Measurements from ENCODE around the gene LDLRAD4. TPM values are rescaled to one million over a fixed set of nuclear protein-coding genes. Genes with fewer than 3 reads are reported as not detected.

The LDLRAD4 gene
- total and polyA plus RNA-seq, 9 of the 15 experiments (the other 6 are each of a cell fraction or from before 2014, with no cell fraction given): 0.01 TPM; not detected in 8

DNA sequence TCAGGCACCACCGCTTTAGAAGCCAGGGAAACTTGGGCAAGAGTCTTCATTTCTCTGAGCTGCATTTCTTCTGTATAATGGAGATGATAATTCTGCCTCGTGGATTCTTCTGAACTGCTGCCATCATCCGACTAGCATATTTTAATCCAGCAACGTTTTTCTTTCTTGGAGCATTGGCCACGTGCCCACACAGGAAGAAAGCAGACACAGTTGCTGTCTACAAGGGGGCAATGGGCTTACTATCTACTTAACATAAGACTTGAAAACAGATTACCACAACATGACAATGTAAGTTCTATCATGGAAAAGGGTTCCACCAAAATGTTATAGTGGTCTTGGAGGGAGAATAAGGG lies 331.3 kb downstream of the LDLRAD4 start:
- Histone ChIP-seq H3K27ac (ENCODE audit: extremely low read depth, low read depth, low read length) (no peak overlapping the region), H3K9me3 (replicated peaks; ENCODE audit: control insufficient read depth, insufficient read depth, low read depth, low read length) (no peaks in the 10 kb centered on the region), H3K9me1 (ENCODE audit: control insufficient read depth, insufficient read depth, low read length) (no peaks in the 10 kb centered on the region), H3K4me3 (no peak overlapping the region), H3K9ac (ENCODE audit: insufficient read depth in 1 of 2, low read depth in 2 of 2, low read length in 2 of 2) (no peak overlapping the region), H3K4me2 (ENCODE audit: insufficient read depth, low read length) (no peak overlapping the region), H3K27me3 (ENCODE audit: control insufficient read depth in 2 of 2, insufficient read depth in 2 of 2, low read length in 2 of 2) (peaks cover 0 to 18% of the 10 kb centered on the region in 2 experiments; a peak in 3 of 5 replicates), H2AFZ (ENCODE audit: low read depth, low read length) (no peak overlapping the region), H3K36me3 (ENCODE audit: control insufficient read depth, insufficient read depth, low read length) (no peaks in the 10 kb centered on the region), H4K20me1 (replicated peaks; ENCODE audit: control insufficient read depth, insufficient read depth, low read length) (no peaks in the 10 kb centered on the region), H3K79me2 (ENCODE audit: control insufficient read depth, insufficient read depth, low read length) (no peaks in the 10 kb centered on the region), H3K4me1 (replicated peaks in 1 of 2; ENCODE audit: control insufficient read depth in 2 of 2, insufficient read depth in 2 of 2, low read length in 2 of 2) (no peaks in the 10 kb centered on the region)
- no peak for FAIRE-seq
- TF ChIP-seq, protein P1, sequence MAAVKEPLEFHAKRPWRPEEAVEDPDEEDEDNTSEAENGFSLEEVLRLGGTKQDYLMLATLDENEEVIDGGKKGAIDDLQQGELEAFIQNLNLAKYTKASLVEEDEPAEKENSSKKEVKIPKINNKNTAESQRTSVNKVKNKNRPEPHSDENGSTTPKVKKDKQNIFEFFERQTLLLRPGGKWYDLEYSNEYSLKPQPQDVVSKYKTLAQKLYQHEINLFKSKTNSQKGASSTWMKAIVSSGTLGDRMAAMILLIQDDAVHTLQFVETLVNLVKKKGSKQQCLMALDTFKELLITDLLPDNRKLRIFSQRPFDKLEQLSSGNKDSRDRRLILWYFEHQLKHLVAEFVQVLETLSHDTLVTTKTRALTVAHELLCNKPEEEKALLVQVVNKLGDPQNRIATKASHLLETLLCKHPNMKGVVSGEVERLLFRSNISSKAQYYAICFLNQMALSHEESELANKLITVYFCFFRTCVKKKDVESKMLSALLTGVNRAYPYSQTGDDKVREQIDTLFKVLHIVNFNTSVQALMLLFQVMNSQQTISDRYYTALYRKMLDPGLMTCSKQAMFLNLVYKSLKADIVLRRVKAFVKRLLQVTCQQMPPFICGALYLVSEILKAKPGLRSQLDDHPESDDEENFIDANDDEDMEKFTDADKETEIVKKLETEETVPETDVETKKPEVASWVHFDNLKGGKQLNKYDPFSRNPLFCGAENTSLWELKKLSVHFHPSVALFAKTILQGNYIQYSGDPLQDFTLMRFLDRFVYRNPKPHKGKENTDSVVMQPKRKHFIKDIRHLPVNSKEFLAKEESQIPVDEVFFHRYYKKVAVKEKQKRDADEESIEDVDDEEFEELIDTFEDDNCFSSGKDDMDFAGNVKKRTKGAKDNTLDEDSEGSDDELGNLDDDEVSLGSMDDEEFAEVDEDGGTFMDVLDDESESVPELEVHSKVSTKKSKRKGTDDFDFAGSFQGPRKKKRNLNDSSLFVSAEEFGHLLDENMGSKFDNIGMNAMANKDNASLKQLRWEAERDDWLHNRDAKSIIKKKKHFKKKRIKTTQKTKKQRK (IDR thresholded peaks at IDR 0.05; ENCODE audit: borderline replicate concordance, low read depth, low read length): no peak
- TF ChIP-seq, protein P2, sequence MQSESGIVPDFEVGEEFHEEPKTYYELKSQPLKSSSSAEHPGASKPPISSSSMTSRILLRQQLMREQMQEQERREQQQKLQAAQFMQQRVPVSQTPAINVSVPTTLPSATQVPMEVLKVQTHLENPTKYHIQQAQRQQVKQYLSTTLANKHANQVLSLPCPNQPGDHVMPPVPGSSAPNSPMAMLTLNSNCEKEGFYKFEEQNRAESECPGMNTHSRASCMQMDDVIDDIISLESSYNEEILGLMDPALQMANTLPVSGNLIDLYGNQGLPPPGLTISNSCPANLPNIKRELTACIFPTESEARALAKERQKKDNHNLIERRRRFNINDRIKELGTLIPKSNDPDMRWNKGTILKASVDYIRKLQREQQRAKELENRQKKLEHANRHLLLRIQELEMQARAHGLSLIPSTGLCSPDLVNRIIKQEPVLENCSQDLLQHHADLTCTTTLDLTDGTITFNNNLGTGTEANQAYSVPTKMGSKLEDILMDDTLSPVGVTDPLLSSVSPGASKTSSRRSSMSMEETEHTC (IDR thresholded peaks at IDR 0.05): no peak
- TF ChIP-seq CREM (IDR thresholded peaks at IDR 0.05; ENCODE audit: low read depth): no peak
- no peak for TF ChIP-seq ZNF311 (CRISPR knock-in tag; IDR thresholded peaks at IDR 0.05)
- TF ChIP-seq, protein P3, sequence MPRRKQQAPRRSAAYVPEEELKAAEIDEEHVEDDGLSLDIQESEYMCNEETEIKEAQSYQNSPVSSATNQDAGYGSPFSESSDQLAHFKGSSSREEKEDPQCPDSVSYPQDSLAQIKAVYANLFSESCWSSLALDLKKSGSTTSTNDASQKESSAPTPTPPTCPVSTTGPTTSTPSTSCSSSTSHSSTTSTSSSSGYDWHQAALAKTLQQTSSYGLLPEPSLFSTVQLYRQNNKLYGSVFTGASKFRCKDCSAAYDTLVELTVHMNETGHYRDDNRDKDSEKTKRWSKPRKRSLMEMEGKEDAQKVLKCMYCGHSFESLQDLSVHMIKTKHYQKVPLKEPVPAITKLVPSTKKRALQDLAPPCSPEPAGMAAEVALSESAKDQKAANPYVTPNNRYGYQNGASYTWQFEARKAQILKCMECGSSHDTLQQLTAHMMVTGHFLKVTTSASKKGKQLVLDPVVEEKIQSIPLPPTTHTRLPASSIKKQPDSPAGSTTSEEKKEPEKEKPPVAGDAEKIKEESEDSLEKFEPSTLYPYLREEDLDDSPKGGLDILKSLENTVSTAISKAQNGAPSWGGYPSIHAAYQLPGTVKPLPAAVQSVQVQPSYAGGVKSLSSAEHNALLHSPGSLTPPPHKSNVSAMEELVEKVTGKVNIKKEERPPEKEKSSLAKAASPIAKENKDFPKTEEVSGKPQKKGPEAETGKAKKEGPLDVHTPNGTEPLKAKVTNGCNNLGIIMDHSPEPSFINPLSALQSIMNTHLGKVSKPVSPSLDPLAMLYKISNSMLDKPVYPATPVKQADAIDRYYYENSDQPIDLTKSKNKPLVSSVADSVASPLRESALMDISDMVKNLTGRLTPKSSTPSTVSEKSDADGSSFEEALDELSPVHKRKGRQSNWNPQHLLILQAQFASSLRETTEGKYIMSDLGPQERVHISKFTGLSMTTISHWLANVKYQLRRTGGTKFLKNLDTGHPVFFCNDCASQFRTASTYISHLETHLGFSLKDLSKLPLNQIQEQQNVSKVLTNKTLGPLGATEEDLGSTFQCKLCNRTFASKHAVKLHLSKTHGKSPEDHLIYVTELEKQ (CRISPR knock-in tag; IDR thresholded peaks at IDR 0.05): no peak
- no peak for TF ChIP-seq SMAD2 (IDR thresholded peaks at IDR 0.05; ENCODE audit: low read depth, low read length)
- no peak for TF ChIP-seq ADNP (tag; IDR thresholded peaks at IDR 0.05)
- no peak for TF ChIP-seq KAT2B (IDR thresholded peaks at IDR 0.05; ENCODE audit: low read depth, low read length)
- TF ChIP-seq RBM25 (IDR thresholded peaks at IDR 0.05; ENCODE audit: low read depth, low read length, severe bottlenecking): no peak
- TF ChIP-seq ETS2 (tag; IDR thresholded peaks at IDR 0.05; ENCODE audit: borderline replicate concordance, poor library complexity, severe bottlenecking): no peak
- TF ChIP-seq JUNB (CRISPR knock-in tag; conservative IDR thresholded peaks at IDR 0.05): no peak
- intact Hi-C loops (cut with micrococcal nuclease) (loop anchor here (10.0 kb wide), 1 partner anchor 525 kb away; no protein-coding TSS in a partner anchor), in situ Hi-C loops (cut with MboI) (loop anchor here (10.0 kb wide), 1 partner anchor 535 kb away; no protein-coding TSS in a partner anchor)
- BruUV-seq (replicated peaks): no TSS peak
- CTCF ChIA-PET (ENCODE audit: low intra/inter-chr PET ratio): no interaction called here
- POLR2A ChIA-PET: interaction anchor here (0.9 to 1.1 kb wide), 2 partner anchors 9 to 87 kb away, joined by 3 read pairs; no protein-coding TSS in a partner anchor
- no peak for ATAC-seq
- no peak for DNase-seq (ENCODE audit: extremely low read depth in 1 of 4, low spot score in 3 of 4)
- 0% methylated on average over 5 of the region's 5 CpGs for WGBS (ENCODE audit: insufficient coverage, low coverage, missing lambda C conversion rate)

All from K562 (cell line).